ENCODE results near the gene LY6G5C.

Gene LY6G5C

GRCh38 chr6:31636698-31637596 lies 43.9 kb downstream of the LY6G5C start:
- no peak for DNase-seq

- no peak for DNase-seq
These were observed 45.8 kb downstream of the LY6G5C start for GRCh38 chr6:31634969-31635575.

GRCh38 chr6:31634131-31634530 lies 46.7 kb downstream of the LY6G5C start:
- no peak for DNase-seq

- no peak for DNase-seq
These were observed 47.4 kb downstream of the LY6G5C start for GRCh38 chr6:31633447-31633846.

- DNase-seq = no peak
These were observed 48.5 kb downstream of the LY6G5C start for GRCh38 chr6:31632279-31632946.

- no peak for DNase-seq
These were observed 49.1 kb downstream of the LY6G5C start for GRCh38 chr6:31631681-31632278.

GRCh38 chr6:31631209-31631608 lies 49.7 kb downstream of the LY6G5C start:
- DNase-seq = no peak

GRCh38 chr6:31630177-31630934 lies 50.5 kb downstream of the LY6G5C start:
- no peak for DNase-seq

GRCh38 chr6:31629014-31629413 lies 51.9 kb downstream of the LY6G5C start:
- DNase-seq = no peak

- DNase-seq = no peak
These were observed 53.1 kb downstream of the LY6G5C start for GRCh38 chr6:31627690-31628287.

GRCh38 chr6:31626952-31627351 lies 53.9 kb downstream of the LY6G5C start:
- no peak for DNase-seq

Data from CD4-positive, alpha-beta T cell treated with Interleukin-17A for 1 hour (primary cell).